HTERT RPE-1 (cell line): ENCODE results near the gene CDIPT.
"Not testable (repeated sequence)": the region's sequence is repeated elsewhere in the genome, so short reads cannot be mapped to it uniquely, and the experiment has no call there.

ENCODE experiments used
- in situ Hi-C: fragments of 300-500 bp; cut with MboI; formaldehyde crosslinking; loops from 4 replicates; pipeline ENCODE4 v1.14.3; 2020; ENCODE audit warnings: low sequenced_read_pairs

CDIPT gene, protein sequence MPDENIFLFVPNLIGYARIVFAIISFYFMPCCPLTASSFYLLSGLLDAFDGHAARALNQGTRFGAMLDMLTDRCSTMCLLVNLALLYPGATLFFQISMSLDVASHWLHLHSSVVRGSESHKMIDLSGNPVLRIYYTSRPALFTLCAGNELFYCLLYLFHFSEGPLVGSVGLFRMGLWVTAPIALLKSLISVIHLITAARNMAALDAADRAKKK

GRCh38 chr16:29862884-29863668, at the start of gene CDIPT:
CDIPT (minus strand) TSS chr16:29863226; CDS start chr16:29862857, 369 bp downstream.
- in situ Hi-C loops, result no loop called here

GRCh38 chr16:29912087-29912486, 49.1 kb upstream of the CDIPT start:
- in situ Hi-C loops, result no loop called here

DNA sequence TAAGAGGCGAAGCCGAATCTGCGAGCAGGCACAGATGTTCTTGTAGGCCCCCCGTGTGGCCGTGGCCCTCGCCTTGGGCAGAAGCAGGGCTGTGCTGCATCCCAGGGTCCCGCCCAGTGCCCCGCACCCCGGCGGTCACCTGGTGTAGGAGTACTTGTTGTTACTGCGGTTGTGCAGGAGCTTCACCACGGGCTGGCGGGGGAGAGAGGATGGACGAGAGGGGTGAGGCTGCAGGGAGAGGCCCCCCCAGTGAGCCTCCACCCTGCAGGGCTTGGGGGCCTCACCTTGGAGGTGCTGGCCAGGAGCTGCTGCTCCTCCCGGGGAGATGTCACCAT, 48.6 kb upstream of the CDIPT start:
- in situ Hi-C loops, result no loop called here

- in situ Hi-C loops, result no loop called here
These were observed 48.0 kb upstream of the CDIPT start for GRCh38 chr16:29910819-29911675.

DNA sequence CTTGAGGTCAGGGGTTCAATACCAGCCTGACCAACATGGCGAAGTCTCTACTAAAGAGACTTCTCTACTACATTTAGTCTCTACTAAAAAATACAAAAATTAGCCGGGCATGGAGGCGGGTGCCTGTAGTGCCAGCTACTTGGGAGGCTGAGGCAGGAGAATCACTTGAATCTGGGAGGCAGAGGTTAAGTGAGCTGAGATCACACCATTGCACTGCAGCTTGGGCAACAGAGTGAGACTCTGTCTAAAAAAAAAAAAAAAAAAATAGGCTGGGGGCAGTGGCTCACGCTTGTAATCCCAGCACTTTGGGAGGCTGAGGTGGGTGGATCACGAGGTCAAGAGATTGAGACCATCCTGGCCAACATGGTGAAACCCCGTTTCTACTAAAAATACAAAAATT, 46.8 kb upstream of the CDIPT start:
- in situ Hi-C loops, result not testable (repeated sequence)

GRCh38 chr16:29909391-29909790, 46.4 kb upstream of the CDIPT start:
- in situ Hi-C loops, result no loop called here

DNA sequence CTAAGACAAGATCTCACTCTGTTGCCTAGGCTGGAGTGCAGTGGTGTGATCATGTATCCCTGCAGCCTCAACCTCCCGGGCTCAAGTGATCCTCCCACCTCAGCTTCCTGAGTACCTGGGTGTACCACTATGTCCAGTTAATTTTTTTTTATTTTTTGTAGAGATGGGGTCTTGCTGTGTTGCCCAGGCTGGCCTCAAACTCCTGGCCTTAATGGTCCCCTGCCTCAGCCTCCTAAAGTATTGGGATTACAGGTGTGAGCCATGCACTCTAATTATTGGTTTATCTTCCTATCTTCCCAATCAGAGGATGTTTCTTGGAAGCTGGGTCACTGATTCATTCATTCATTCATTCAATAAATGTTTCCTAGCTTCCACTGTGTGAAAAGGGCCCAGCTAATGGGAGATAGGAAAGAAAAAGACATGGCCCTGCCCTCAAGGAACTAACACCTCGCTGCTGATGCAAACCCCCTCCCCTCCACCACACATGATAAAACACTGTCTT, 45.7 kb upstream of the CDIPT start:
- in situ Hi-C loops, result no loop called here

- in situ Hi-C loops, result no loop called here
These were observed 44.9 kb upstream of the CDIPT start for GRCh38 chr16:29907973-29908372.

DNA sequence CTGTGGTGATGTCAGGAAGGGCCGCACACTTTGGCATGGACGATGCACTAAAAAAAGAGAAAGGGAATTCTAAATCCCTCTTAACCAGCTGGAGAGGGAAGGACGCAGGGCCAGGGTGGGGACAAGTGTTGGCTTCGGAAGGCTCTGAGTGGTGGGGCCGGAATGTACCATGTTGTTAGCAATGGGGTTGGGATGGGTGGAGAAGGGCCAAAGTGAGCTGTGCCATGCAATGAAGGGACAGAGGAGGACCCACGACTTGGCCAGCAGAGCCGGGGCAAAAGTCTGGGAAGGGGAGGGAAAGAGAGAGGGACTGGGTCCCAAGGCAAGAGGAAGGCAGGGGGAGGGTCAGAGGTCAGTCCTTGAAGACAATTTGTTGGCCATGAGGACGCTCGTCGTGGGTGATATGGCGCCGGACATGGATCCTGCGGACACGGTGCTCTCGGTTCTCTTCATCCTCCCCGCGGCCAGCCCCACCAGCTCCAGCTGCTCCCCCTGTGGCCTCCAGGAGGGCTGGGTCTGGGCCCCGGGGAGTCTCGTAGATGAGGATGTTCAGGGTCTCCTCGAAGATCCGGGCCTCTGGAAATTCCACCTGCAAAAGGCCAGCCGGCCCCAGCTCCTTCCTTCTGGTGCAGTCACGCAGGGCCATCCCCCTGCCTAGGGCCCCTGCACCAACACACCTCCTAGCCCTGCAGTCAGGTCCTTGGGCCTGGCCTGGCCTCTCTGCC, 43.7 kb upstream of the CDIPT start:
- in situ Hi-C loops, result no loop called here

GRCh38 chr16:29905668-29906067, 42.6 kb upstream of the CDIPT start:
- in situ Hi-C loops, result no loop called here

- in situ Hi-C loops, result no loop called here
These were observed 41.9 kb upstream of the CDIPT start for GRCh38 chr16:29904947-29905346.

- in situ Hi-C loops, result no loop called here
These were observed 40.6 kb upstream of the CDIPT start for GRCh38 chr16:29903590-29903989.

GRCh38 chr16:29901607-29901945, 38.5 kb upstream of the CDIPT start:
- in situ Hi-C loops, result no loop called here

GRCh38 chr16:29900888-29901606, 38.0 kb upstream of the CDIPT start:
- in situ Hi-C loops, result no loop called here

- in situ Hi-C loops, result no loop called here
These were observed 37.3 kb upstream of the CDIPT start, which contains the start of gene ASPHD1 for GRCh38 chr16:29900102-29900887. ASPHD1 (plus strand) TSS chr16:29900488; CDS start chr16:29900972, 484 bp downstream.

DNA sequence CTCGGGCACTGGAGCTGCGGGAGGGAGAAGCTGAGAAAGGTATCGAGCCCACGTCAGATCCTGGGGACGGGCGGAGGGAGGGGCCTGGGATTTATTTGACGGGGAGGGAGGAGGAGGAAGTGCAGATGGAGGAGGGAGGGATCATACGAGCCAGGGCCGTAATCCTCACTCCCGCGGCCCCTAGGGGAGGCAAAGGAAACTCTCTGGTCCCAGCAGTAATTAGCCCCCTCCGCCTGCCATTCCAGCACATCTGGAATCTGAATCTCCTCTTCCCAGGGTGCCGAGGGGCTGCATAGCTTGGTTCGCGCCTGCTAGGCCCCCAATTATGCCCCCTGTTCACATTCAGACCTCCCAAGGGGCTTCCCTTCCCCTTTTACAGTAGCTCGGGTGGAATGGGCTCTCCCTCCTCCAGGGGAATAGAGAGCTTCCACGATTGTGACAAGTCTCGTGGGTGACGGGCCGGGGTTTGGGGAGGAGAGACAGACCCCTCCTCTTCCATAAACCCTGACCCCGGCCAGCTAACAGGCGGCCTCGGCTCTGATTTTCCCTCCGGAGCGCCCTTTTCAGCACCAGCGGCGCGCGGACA, 36.6 kb upstream of the CDIPT start, which contains the start of gene SEZ6L2:
Gene SEZ6L2 (minus strand): TSS at position 35 of the 586 bp plus-strand sequence. CDS start 531 bp downstream, outside the sequence.
- in situ Hi-C loops, result no loop called here

- in situ Hi-C loops, result no loop called here
These were observed 35.9 kb upstream of the CDIPT start for GRCh38 chr16:29898804-29899515.

GRCh38 chr16:29898135-29898803, 35.2 kb upstream of the CDIPT start:
- in situ Hi-C loops, result no loop called here
